ENCODE data around the gene SMIM12.
A peak's percentile ranks its signal among the peaks of the same experiment; 100 is the strongest.

Gene SMIM12, protein sequence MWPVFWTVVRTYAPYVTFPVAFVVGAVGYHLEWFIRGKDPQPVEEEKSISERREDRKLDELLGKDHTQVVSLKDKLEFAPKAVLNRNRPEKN

GRCh38 chr1:34859446-34860200 lies at the start of gene SMIM12:
SMIM12 (minus strand) TSS chr1:34859749; CDS start chr1:34855977, 3,772 bp downstream.
- DNase-seq (ENCODE audit: low spot score), result peak; percentile 92

- DNase-seq (ENCODE audit: low spot score), result no peak
Observed at GRCh38 chr1:34908369-34908768, 48.8 kb upstream of the SMIM12 start.

DNA sequence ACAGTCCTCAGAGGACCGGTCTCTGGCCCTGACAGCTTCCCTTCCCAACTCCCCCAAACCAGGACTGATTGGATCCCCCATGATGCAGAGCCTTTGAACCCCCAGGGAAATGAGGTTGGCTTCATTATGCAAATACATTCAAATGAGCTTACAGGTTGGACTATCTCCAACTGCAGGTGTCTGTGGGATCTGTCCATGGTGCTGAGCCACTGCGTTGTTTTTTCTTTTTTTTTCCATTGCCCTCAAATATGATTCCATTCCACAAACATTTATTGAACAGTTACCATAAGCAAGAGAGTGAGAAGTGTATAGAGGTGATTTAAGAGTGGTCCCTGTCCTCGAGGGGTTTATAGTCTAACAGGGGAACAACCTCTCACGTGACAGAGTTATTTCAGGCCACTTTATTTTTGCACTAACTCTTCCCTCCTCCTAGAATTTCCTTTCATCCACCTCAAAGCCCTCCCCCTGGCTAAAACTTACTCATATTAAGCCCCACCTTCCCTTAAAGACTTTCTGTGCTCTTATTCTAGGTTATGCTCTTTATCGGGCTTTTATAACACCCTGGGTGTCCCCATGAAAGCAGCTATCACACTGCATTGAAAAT lies 48.0 kb upstream of the SMIM12 start:
- peak; percentile 50 for DNase-seq (ENCODE audit: low spot score)

DNA sequence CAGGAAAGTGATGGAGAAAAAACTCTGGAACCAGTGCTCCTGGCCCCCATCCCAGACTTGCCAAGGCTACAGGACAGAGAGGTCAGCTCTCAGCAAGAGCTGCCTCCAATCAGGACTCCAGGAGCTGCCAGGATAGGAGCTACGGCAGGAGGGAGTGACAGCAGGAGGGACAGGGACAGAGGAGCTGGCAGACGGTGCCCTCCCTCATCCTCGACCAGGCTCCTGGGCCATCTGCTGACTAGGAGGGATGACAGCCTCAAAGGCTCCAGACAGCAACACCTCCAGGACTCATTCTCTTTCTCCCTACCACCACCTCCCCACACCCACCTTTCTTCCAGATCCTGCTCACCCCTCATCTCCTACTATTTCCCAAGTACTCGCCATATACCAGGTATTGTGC lies 47.2 kb upstream of the SMIM12 start:
- no peak for DNase-seq (ENCODE audit: low spot score)

GRCh38 chr1:34906222-34906621 lies 46.7 kb upstream of the SMIM12 start:
- DNase-seq (ENCODE audit: low spot score), result no peak

DNA sequence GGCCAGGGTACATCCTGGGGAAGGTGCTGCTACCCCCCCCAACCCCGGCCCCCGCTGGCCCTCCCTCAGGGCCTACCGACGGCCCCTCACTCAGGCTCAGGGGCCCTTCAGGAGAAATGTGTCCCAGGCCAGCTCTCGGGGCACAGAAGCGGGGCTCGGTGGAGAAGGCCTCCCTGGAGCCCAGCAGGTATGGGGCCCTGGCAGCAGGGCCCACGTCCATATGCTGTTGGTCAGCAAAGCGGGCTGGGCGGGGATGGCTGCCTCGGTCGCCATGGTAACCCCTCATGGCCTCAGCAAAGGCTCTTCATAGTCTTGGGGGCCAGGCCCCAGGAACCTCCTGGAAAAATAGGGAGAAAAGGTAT lies 45.5 kb upstream of the SMIM12 start:
- DNase-seq (ENCODE audit: low spot score), result no peak

GRCh38 chr1:34904236-34905097 lies 44.9 kb upstream of the SMIM12 start:
- no peak for DNase-seq (ENCODE audit: low spot score)

GRCh38 chr1:34901919-34902318 lies 42.4 kb upstream of the SMIM12 start:
- no peak for DNase-seq (ENCODE audit: low spot score)

DNA sequence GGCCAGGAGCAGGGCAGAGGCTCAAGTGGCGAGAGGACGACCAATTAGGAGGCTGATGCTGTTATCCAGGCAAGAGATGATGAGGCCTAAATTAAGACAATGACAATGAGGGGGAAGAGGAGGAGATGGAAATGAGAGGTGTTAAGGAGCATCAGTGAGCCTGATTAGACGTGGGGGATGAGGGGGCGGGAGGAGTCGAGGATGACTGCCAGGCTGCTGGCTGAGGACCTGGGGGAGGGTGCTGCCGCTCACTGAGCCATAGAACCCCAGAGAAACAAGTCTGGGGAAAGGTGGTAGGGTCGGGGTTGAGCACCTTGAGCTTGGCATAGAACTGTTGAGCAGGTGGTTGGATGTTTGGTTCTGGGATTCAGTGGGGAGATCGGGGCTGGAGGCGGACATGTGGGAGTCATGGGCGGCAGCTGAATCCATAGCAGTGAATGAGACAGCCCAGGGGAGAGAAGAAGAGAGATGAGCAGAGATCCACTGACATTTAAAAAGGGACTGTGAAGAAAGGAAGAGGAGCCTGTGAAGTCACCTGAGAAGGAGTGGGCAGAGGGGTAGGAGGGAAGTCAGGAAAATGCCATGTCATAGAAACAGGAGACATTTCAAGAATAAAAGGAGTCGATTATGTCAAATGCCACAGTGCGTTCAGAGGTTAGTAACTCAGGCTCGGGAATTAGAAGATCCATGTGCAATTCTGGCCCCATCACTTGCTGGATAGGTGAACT lies 41.4 kb upstream of the SMIM12 start:
- no peak for DNase-seq (ENCODE audit: low spot score)

- DNase-seq (ENCODE audit: low spot score), result no peak
Observed at GRCh38 chr1:34899906-34900305, 40.4 kb upstream of the SMIM12 start.

DNA sequence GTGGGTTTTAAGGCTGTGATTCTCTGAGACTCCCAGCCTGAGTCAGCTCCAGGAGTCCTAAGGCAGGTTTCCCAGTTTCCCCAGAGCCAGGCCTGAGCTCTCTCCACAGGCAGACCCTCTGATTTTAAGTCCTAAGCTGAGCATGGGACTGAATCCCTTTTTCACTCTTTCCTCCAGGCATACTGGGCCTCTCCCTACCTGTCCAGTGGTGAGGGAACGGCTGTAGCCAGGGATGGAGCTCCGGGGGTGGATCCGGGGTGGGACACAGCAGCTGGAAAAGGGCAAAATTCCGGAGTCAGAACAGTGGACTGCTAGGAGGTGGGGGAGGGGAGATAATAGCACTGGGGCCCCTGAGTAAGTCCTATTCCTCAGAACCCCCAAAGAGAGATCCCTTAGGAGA lies 39.9 kb upstream of the SMIM12 start:
- no peak for DNase-seq (ENCODE audit: low spot score)

DNA sequence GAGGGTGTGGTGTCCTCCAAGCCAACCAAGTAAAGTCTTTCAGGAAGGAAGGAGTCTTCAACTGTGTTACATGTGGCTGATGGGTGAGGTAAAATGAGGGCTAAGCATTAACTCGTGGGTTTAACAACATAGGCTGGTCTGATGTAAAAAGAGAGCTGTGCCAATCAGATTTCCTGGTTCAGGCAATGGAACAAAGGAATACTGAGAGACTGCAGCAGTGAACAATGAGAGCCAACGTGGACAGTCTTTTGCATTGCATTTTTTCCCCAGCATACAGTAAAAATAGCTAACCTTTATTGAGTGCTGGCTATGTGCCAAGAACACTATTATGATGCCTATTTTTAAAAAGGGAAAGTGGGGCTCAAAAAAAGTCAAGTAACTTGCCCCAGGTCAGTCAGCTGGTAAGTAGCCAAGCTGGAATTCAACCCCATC lies 38.8 kb upstream of the SMIM12 start:
- peak; percentile 13 for DNase-seq (ENCODE audit: low spot score)

DNA sequence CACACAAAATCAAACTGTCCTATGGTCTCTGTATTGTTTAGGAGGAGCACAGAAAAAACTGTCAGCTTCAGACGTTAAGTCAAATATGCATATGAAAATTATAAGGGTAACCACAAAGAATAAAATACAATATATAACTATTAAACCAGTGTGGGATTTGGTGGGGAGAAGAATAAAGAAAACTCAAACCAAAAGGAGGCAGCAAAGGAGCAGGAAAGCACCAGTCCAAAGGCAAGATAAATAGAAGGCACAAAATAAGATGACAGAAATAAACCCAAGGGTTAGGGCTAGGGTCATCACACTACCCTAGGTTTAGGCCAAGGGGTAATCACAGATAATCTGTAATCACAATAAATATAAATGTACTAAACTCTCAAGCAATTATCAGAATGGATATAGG lies 37.1 kb upstream of the SMIM12 start:
- peak; percentile 14 for DNase-seq (ENCODE audit: low spot score)

- no peak for DNase-seq (ENCODE audit: low spot score)
Observed at GRCh38 chr1:34889705-34890104, 30.2 kb upstream of the SMIM12 start.

GRCh38 chr1:34887593-34887992 lies 28.0 kb upstream of the SMIM12 start:
- no peak for DNase-seq (ENCODE audit: low spot score)

- no peak for DNase-seq (ENCODE audit: low spot score)
Observed at GRCh38 chr1:34885405-34886247, 26.1 kb upstream of the SMIM12 start.

GRCh38 chr1:34884961-34885360 lies 25.4 kb upstream of the SMIM12 start:
- no peak for DNase-seq (ENCODE audit: low spot score)

- DNase-seq (ENCODE audit: low spot score), result no peak
Observed at GRCh38 chr1:34884536-34884935, 25.0 kb upstream of the SMIM12 start.

DNA sequence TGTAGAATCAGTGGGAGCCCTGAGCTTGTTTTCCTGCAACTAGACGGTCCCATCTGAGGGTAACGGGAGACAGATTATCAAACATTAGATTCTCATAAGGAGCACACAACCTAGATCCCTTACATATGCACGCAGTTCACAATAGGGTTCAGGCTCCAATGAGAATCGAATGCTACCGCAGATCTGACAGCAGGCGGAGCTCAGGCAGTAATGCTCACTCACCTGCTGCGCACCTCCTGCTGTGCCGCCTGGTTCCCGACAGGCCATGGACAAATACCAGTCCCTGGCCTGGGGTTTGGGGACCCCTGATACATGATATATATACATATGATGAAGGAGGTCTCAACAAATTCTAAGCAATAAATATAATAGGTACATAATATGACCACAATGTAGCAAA lies 19.7 kb upstream of the SMIM12 start:
- DNase-seq (ENCODE audit: low spot score), result no peak

DNA sequence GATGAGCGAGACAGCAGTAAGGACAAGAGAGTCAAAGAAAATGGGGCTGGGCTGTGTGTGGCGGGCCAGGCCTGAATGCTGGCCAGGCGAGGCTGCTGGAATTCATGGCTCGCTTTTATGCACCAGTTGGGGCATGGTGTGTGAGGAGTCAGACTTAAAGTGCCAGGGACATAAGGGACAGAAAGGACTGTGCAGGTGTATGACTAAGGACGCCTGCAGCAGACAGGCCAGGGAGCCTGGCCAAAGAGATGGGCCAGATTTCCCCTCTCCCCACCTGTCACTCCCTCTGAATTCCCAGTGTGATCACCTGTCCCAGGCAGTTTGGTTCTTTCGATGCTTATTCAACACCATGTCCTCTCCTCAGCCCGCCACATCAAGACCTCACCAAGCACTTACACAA lies 16.9 kb upstream of the SMIM12 start:
- no peak for DNase-seq (ENCODE audit: low spot score)

DNA sequence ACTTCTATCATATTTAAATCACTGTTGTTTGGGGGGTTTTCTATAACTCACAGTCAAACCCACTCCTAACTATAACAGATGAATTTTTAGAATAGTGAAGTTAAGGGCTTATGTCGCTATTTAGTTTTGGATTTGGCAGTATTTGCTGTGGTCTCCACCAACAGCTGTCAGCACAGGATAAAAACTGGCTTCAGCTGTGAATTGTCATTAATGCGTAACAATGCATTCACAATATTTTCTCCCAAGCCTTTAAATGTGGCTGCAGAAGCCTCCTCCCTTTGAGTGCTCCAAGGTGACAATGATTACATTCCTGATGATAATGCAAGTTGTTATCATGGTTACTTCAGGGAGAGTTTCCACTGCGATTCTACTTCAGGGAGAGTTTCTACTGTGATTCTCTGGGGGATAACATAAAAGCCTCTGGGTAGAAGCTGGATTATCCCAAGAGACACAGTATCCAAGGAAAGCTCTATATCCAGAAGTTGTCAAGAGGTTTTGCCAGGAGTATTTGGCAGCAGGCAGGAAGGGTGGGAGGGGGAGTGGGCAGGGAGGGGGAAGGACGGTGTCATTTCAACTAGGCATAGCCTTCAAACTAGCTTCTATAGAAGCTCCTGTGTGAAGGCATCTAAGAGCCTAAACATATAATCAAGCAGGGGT lies 14.9 kb upstream of the SMIM12 start:
- no peak for DNase-seq (ENCODE audit: low spot score)

Measured in NAMALWA (cell line).